SU-DHL-6 (cell line): ENCODE measurements around the gene TMEM163.
A peak's percentile ranks its signal among the peaks of the same experiment; 100 is the strongest.

Experiments used
- H2AFZ ChIP-seq: fragments of 200-600 bp; sonication (generic); 2 replicates; pipeline ENCODE4 v1.6.1; 2014; ENCODE audit warnings: low read depth, mild to moderate bottlenecking, moderate library complexity, mixed read lengths, antibody characterized with exemption, low read length; ENCODE audit not compliant: severe bottlenecking
- H3F3A ChIP-seq: fragments of 200-600 bp; shearing (Covaris generic); 2 replicates; pipeline ENCODE4 v1.6.0; 2016; ENCODE audit warnings: antibody characterized with exemption, mild to moderate bottlenecking; ENCODE audit not compliant: insufficient read depth
- H3K27ac ChIP-seq: fragments of 200-600 bp; sonication (generic); 2 replicates; pipeline ENCODE4 v1.5.1; 2016; ENCODE audit warnings: low read depth, mild to moderate bottlenecking, low read length, moderate library complexity, mixed read lengths
- H3K27me3 ChIP-seq: fragments of 200-600 bp; sonication (generic), shearing (Covaris generic); 2 replicates; pipeline ENCODE4 v1.6.0; 2014; ENCODE audit warnings: mild to moderate bottlenecking, low read length
- H3K36me3 ChIP-seq: fragments of 200-600 bp; sonication (generic); 2 replicates; pipeline ENCODE4 v1.6.1; 2014; ENCODE audit warnings: mild to moderate bottlenecking, low read length, mixed read lengths
- H3K4me2 ChIP-seq: fragments of 300-600, 200-600 bp; shearing (Covaris generic), sonication (generic); 2 replicates; pipeline ENCODE4 v1.6.0; 2014; ENCODE audit warnings: low read length, low read depth, mild to moderate bottlenecking; ENCODE audit not compliant: poor library complexity, severe bottlenecking
- H3K4me3 ChIP-seq: fragments of 200-600 bp; sonication (generic); 2 replicates; pipeline ENCODE4 v1.5.1; 2014; ENCODE audit warnings: antibody characterized with exemption, low read length, mild to moderate bottlenecking, mixed read lengths; ENCODE audit not compliant: insufficient read depth, poor library complexity, severe bottlenecking
- H3K79me2 ChIP-seq: fragments of 200-600 bp; sonication (generic); 2 replicates; pipeline ENCODE4 v1.6.1; 2014; ENCODE audit warnings: mild to moderate bottlenecking, low read length, moderate library complexity; ENCODE audit not compliant: insufficient read depth
- H3K9ac ChIP-seq: fragments of 200-600 bp; sonication (generic); 2 replicates; pipeline ENCODE4 v1.7.0; 2014; ENCODE audit warnings: mild to moderate bottlenecking, low read length
- H3K9me2 ChIP-seq: fragments of 200-600 bp; sonication (generic); replicated peaks from 2 replicates; pipeline ENCODE4 v1.6.1; 2014; ENCODE audit warnings: low read length; ENCODE audit not compliant: insufficient read depth
- H3K9me3 ChIP-seq: fragments of 200-600 bp; sonication (generic); 2 replicates; pipeline ENCODE4 v1.6.1; 2014; ENCODE audit warnings: low read length, mixed read lengths; ENCODE audit not compliant: insufficient read depth
- H4K20me1 ChIP-seq: fragments of 200-600 bp; sonication (generic); 2 replicates; pipeline ENCODE4 v1.6.1; 2014; ENCODE audit warnings: low read depth, mild to moderate bottlenecking, antibody characterized with exemption, low read length, moderate library complexity, mixed read lengths
- CTCF ChIP-seq: fragments of 200-600 bp; sonication (generic); IDR thresholded peaks from one replicate; pipeline ENCODE4 v1.5.1; 2017; ENCODE audit warnings: antibody characterized with exemption, mild to moderate bottlenecking, low read length, moderate library complexity; ENCODE audit not compliant: insufficient read depth, poor library complexity, severe bottlenecking
- EZH2phosphoT487 ChIP-seq: fragments of 200-600 bp; sonication (generic), shearing (Covaris generic); conservative IDR thresholded peaks from 2 replicates; pipeline ENCODE4 v1.6.1; 2018; ENCODE audit warnings: mild to moderate bottlenecking, antibody characterized with exemption, low read length, moderate library complexity, mixed read lengths

Gene TMEM163

GRCh38 chr2:134468164-134468563 lies 250.6 kb downstream of the TMEM163 start:
- H3K79me2 ChIP-seq: no peaks in the 10 kb centered on the region
- H3K9me3 ChIP-seq: no peaks in the 10 kb centered on the region
- H3K9ac ChIP-seq: no peak overlapping the region
- H2AFZ ChIP-seq: no peak overlapping the region
- no peaks in the 10 kb centered on the region for H4K20me1 ChIP-seq
- H3K27ac ChIP-seq: no peak overlapping the region
- no peak overlapping the region for H3K4me2 ChIP-seq
- H3K9me2 ChIP-seq: no peaks in the 10 kb centered on the region
- no peaks in the 10 kb centered on the region for H3F3A ChIP-seq
- no peaks in the 10 kb centered on the region for H3K27me3 ChIP-seq
- no peak overlapping the region for H3K4me3 ChIP-seq
- TF ChIP-seq CTCF (no peak), EZH2phosphoT487 (no peak)
- no peaks in the 10 kb centered on the region for H3K36me3 ChIP-seq

- TF ChIP-seq EZH2phosphoT487 (no peak), CTCF (peak; percentile 52)
- H3K27me3 ChIP-seq: no peaks in the 10 kb centered on the region
- no peak overlapping the region for H3K4me2 ChIP-seq
- no peaks in the 10 kb centered on the region for H3K36me3 ChIP-seq
- H3K4me3 ChIP-seq: no peak overlapping the region
- H3K9me3 ChIP-seq: no peaks in the 10 kb centered on the region
- no peaks in the 10 kb centered on the region for H3F3A ChIP-seq
- H3K9me2 ChIP-seq: no peaks in the 10 kb centered on the region
- H4K20me1 ChIP-seq: no peaks in the 10 kb centered on the region
- H3K79me2 ChIP-seq: no peaks in the 10 kb centered on the region
- no peak overlapping the region for H3K9ac ChIP-seq
- H3K27ac ChIP-seq: no peak overlapping the region
- no peak overlapping the region for H2AFZ ChIP-seq
Measured at GRCh38 chr2:134466141-134466540, 252.7 kb downstream of the TMEM163 start.

- H3K9me3 ChIP-seq: no peaks in the 10 kb centered on the region
- no peaks in the 10 kb centered on the region for H3K27me3 ChIP-seq
- no peaks in the 10 kb centered on the region for H3K9me2 ChIP-seq
- H2AFZ ChIP-seq: no peak overlapping the region
- H3F3A ChIP-seq: no peaks in the 10 kb centered on the region
- no peaks in the 10 kb centered on the region for H3K36me3 ChIP-seq
- no peak overlapping the region for H3K9ac ChIP-seq
- H3K4me2 ChIP-seq: no peak overlapping the region
- H3K27ac ChIP-seq: no peak overlapping the region
- no peaks in the 10 kb centered on the region for H4K20me1 ChIP-seq
- H3K79me2 ChIP-seq: no peaks in the 10 kb centered on the region
- no peak for TF ChIP-seq CTCF
- H3K4me3 ChIP-seq: no peak overlapping the region
Measured at GRCh38 chr2:134465228-134466105, 253.3 kb downstream of the TMEM163 start.
